GM18858 (cell line): ENCODE measurements around the gene RPL32.
"Not testable (repeated sequence)": the region's sequence is repeated elsewhere in the genome, so short reads cannot be mapped to it uniquely, and the experiment has no call there.

Experiments used
- ATAC-seq: cut with Tn5 transposase; IDR thresholded peaks from one replicate; pipeline ENCODE4 v1.9.1; 2021; ENCODE audit not compliant: unreplicated experiment

The RPL32 gene

GRCh38 chr3:12868039-12869034, 27.0 kb upstream of the RPL32 start:
- peak; percentile 65 for ATAC-seq

- ATAC-seq: no peak
Measured at GRCh38 chr3:12866836-12867235, 25.5 kb upstream of the RPL32 start.

- ATAC-seq: no peak
Measured at GRCh38 chr3:12865271-12865670, 23.9 kb upstream of the RPL32 start.

- ATAC-seq: no peak
Measured at GRCh38 chr3:12862387-12862786, 21.0 kb upstream of the RPL32 start.

DNA sequence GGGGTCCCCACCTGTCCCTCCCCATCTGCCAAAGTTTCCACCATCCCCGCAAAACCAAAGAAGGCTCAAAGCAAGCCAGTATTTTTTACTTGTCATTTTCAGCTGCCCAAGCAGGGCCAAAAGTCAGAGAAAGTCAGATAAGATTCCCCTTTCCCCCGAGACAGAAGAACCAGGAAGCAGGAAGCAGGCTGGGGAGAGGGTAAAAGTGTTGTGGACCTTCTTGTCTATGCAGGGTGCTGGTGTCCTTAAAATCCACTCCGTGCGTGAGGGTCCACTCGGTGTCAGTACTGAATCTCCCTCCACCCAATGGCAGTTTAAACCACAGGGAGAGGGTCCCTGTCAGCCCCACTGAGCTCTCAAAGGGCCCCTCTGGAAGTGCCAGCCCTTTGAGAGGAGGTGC, 20.2 kb upstream of the RPL32 start:
- ATAC-seq: no peak

- no peak for ATAC-seq
Measured at GRCh38 chr3:12859840-12860239, 18.5 kb upstream of the RPL32 start.

DNA sequence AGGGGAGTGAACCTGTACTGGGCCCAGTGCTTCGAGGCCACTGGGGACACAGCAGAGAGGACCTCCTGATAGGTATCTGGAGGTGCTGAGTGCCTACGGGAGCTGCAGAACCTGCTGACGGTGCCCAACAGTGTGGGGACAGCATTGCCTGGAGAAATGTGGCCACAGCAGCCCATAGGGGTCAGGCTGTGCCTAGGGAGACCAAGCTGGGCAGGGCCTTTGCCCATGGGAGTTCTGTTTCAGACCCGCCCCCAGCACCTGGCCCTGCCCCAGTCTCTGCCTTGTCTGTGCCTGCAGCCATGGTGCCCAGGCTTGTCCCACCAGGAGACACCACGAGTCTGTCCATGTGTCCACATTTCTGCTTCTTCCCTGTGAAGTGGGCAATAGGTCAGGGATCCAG, 15.3 kb upstream of the RPL32 start:
- ATAC-seq: no peak

DNA sequence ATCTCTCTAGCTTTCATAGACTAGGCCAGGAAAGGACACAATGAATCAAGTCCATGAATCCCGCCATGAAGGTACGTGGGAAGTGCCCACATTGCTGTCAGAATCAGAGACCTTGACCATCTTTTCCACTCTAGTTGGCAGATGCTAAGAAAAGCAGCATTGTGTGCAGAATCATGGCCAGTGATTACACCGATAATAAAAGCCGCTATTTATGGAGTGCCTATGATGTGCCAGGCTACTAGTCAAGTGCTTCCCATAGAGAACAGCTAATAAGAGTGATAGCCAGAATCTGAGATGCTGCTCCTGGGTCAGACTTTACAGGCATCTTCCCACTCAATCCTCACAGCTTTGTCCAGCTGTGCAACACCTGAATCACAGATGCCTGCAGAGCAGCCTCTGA, 13.2 kb upstream of the RPL32 start:
- ATAC-seq: no peak

DNA sequence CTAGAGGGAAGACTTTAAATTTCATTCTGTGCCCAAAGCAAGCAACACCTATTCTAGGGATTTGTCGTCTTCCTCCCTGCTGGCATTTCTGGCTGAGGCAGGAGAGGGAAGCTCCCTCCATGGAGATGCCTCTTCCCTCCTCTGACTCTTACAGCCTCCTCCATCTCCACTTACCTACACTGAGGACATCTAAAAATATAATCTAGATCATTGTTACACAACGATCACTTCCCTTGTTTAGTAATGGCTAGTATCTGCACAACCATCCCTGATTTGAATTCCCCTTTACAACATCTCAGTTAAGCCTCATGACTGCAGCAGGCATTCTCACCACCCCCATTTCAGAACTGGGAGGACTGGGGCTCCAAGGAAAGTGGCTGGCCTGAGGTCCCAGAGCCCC, 12.5 kb upstream of the RPL32 start:
- not testable (repeated sequence) for ATAC-seq

- no peak for ATAC-seq
Measured at GRCh38 chr3:12852201-12852600, 10.8 kb upstream of the RPL32 start.

DNA sequence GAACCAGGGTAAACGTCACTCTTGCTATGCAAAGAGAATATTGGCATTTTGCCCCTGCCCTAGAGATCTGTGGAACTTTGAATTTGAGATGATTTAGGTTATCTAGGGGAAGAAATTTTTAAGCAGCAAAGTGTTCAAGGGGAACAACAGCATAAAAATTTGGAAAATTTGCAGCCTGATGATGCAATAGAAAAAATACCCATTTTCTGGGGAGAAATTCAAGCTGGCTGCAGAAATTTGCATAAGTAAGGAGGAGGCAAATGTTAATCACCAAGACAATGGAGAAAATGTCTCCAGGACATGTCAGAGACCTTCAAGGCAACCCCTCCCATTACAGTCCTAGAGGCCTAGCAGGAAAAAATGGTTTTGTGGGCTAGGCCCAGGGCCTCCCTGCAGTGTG, 4.4 kb upstream of the RPL32 start:
- no peak for ATAC-seq

DNA sequence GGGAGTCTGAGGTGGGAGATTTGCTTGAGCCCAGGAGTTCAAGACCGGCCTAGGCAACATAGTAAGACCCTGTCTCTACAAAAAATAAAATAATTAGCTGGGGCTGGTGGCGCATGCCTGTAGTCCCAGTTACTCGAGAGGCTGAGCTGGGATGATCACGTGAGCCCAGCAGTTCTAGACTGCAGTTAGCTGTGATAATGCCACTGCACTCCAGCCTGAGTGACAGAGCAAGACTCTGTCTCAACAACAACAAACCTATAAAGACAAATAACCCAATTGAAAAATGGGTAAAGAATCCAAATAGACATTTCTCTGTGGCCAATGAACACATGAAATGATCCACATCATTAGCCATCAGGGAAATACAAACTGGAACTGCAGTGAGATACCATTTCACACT, 1.1 kb upstream of the RPL32 start:
- ATAC-seq: no peak

- no peak for ATAC-seq
Measured at GRCh38 chr3:12841970-12842328, 584 bp upstream of the RPL32 start.

DNA sequence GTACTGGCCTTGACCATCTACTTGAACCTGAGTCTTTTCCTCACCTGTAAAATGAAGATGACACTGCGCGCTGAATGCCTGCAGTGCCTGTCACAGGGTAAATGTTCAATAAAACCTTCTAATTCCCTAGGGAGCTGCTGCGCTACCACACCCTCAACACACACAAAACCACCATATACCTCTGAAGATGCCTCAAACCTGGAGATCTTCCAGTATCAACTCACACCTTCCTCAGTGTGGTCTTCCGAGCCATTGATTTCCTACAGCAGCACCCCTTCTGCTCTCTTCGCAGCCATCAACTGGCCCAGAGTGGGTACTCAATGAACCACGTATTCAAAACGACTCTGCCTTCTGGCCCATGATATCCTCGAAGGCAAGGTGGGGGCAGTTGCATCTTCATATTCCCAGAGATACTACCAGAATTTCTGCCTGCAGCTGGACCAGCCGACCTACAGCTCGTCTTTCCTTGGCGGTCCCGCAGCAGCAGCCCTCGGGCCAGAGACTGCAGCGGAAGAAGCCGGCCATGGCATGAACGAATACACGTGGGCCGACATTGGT, 695 bp downstream of the RPL32 start:
- ATAC-seq: peak; percentile 13

DNA sequence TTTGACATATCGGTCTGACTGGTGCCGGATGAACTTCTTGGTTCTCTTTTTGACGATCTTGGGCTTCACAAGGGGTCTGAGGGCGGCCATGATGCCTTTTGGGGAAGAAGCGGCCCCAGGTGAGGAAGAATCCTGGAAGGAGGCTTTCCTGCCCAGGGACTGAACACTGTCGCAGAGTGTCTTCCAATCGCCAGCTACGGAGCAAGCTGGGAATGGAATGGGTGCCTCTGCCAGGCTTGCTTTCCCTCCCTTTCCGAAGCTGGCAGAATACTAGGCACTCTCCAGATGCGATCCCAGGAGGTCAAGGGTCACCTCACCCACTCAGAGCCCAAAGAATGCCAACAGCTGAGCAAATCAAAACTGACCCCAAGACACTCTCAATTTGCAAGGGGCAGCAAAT, 1.2 kb downstream of the RPL32 start:
- ATAC-seq: not testable (repeated sequence)

- no peak for ATAC-seq
Measured at GRCh38 chr3:12839156-12839946, 2.0 kb downstream of the RPL32 start.

- ATAC-seq: no peak
Measured at GRCh38 chr3:12838179-12838965, 3.0 kb downstream of the RPL32 start.

DNA sequence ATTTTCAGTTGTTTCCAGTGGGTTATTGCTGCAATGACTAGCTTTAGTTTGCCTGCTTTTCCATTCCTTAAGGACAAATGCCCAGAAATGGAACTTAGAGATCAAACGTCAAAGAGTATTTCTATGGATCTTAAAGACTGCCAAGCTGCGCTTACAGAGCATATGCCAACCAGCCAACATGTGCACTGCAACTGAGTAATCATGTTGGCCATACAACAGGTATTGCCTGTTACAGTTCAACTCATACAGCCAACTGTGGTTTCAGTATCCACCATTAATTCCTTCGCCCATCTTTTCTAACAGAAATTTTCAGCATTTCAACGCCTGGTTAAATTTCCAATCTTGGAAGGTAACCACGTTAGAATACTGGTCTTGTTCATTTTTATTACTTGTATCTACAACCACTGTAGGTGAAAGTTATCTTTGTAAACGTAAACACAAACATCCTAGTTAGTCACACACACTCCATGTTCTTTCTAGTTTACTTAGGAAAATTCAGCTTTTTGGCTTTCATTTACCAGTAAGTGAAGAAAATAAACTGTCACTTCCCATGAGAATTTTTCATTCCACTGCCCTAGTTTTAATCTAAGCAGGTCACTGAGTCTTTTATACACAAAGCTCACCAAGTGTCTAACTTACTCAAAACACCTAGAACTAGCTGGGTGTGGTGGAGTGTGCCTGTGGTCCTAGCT, 3.9 kb downstream of the RPL32 start:
- ATAC-seq: no peak

DNA sequence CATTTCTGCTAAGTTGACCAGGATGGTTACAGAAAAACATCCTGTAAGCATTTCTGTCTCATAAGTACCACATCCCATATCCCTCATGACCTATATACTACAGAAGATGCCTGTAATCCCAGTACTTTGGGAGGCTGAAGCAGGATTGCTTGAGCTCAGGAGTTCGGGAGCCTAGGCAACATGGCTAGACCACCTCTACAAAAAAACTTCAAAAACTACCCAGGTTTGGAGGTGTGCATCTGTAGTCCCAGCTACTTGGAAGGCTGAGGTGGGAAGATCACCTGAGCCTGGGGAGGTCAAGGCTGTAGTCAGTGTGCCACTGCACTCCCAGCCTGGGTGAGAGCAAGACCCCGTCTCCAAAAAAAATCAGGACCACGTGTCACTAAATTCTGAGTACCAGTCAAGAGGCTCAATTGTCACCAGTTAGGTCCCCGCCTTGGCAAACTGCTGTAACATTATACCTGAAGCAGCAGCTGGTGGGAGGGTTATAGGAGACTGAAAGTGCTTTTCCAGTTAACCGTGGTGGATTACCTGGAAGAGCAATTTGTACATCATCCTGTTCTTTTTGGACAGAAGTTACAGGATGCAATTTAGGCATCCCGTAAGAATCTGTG, 6.2 kb downstream of the RPL32 start:
- no peak for ATAC-seq
